HG02981 (cell line): ENCODE results near the gene RPS27L.
A peak's percentile ranks its signal among the peaks of the same experiment; 100 is the strongest.
"Not testable (repeated sequence)": the region's sequence is repeated elsewhere in the genome, so short reads cannot be mapped to it uniquely, and the experiment has no call there.

Source experiments
- ATAC-seq: cut with Tn5 transposase; IDR thresholded peaks from one replicate; pipeline ENCODE4 v1.9.1; 2021; ENCODE audit warnings: mild to moderate bottlenecking, moderate library complexity; ENCODE audit not compliant: unreplicated experiment

Gene RPS27L

GRCh38 chr15:63145426-63145825, 11.9 kb downstream of the RPS27L start:
- ATAC-seq = no peak

- ATAC-seq = no peak
Observed at GRCh38 chr15:63140936-63141335, 16.3 kb downstream of the RPS27L start.

DNA sequence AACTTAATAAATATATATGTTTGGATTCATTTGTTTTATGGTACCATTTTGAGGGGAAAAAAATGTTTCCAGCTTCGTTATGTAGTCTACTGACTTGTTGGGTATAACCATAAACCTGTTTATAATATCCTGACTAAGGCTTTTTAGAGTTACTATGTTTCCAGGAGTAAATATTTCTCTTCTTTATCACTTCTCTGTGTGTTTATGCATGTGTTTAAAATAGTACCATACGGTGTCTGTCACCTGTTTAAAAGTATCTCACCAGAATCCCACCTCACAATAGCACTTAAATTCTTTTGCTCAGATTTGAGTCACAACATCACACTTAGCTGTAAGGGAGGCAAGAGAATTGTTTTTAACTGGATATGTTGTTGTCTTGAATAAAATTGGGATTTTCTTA, 20.5 kb downstream of the RPS27L start:
- ATAC-seq = no peak

- no peak for ATAC-seq
Observed at GRCh38 chr15:63135804-63136203, 21.5 kb downstream of the RPS27L start.

DNA sequence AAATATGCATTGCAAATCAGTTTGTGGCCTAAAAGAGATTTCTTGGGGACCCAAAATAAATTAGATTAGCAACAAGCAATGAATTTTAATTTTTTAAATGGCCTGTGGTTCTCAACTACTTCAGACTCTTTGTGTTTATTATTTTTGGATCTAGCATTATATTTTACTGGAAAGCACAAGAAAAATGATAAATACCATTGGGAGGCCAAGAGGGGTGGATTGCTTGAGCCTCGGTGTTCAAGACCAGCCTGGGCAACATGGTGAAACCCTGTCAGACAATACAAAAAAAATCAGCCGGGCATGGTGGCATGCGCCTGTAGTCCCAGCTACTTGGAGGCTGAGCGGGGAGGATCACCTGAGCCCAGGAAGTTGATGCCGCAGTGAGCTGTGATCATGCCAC, 22.0 kb downstream of the RPS27L start:
- ATAC-seq = no peak

DNA sequence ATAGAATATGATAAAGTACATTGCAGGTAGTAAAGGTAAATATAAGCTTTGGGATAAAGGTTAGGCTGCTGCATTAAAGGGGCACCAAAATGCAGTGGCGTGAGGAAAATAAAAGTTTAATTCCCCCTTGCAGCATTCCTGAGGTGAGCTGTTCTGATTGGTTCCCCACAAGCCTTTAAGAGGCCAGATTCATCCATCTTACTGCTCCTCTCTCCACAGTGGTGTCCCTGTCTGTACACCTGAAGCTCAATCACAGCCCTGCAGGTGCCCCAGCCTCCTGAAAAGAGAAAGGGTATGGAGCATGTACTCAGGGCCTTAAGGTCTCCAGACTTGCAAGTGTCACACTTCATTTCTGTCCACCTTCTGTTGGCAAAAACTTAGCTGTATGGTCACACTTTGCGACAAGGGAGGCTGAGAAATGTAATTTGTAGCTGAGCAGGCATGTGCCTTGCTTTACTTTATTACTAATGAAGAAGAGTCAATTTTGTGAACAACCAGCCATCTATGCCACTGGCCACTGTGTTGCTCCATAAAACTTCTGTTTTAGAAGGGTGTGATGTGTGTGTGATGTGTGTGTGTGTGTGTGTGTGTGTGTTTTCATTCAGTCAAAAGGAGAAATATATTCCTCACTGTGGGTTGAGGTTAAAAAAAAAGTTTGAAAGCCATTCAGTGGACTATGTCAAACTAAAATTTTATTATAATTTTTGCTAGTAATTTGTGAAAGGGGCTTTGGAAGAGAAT, 22.9 kb downstream of the RPS27L start:
- ATAC-seq = no peak

DNA sequence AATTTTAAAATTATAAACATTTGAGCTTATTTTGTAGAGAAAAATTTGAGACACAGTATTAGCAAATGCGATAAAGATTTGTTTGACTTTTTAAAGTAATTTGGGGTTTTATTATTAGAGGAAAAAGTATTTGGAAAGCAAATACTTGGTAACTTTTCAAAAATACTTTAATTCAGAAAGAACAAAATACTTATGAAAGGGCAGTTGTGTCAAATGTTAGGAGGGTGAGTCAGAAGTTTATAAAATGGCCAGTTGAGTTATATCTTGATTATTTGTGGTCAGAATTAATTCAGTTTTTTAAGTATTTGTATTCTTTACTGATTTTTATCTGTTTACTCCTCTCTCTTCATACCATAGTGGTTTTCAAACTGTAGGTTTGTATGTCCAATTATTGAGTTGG, 23.5 kb downstream of the RPS27L start:
- ATAC-seq = no peak

DNA sequence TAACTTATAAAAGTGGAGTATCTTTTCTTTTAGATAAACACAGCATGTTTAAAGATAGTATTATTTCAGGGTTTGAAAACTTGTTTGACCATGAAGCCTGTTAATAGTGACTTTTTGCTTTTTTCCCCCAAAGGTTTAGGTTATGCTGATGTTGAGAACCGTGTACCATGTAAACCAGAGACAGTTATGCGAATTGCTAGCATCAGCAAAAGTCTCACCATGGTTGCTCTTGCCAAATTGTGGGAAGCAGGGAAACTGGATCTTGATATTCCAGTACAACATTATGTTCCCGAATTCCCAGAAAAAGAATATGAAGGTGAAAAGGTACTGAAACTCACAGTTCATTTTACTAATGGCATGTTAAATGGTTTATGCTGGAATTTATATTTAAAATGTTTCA, 30.6 kb downstream of the RPS27L start:
- no peak for ATAC-seq

DNA sequence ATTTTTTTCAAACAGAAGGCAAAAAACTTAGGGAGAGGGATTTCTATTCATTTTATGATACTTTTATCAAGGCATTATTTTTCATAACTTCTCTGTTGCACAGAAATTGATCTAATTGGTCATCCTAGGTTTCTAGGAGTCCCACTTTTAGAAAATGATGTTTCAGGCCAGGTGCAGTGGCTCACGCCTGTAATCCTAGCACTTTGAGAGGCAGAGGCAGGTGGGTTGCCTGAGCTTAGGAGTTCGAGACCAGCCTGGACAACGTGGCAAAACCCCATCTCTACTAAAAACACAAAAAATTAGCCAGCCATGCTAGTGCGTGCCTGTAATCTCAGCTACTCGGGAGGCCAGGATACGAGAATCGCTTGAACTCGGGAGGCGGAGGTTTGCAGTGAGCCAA, 32.8 kb downstream of the RPS27L start:
- ATAC-seq = no peak

DNA sequence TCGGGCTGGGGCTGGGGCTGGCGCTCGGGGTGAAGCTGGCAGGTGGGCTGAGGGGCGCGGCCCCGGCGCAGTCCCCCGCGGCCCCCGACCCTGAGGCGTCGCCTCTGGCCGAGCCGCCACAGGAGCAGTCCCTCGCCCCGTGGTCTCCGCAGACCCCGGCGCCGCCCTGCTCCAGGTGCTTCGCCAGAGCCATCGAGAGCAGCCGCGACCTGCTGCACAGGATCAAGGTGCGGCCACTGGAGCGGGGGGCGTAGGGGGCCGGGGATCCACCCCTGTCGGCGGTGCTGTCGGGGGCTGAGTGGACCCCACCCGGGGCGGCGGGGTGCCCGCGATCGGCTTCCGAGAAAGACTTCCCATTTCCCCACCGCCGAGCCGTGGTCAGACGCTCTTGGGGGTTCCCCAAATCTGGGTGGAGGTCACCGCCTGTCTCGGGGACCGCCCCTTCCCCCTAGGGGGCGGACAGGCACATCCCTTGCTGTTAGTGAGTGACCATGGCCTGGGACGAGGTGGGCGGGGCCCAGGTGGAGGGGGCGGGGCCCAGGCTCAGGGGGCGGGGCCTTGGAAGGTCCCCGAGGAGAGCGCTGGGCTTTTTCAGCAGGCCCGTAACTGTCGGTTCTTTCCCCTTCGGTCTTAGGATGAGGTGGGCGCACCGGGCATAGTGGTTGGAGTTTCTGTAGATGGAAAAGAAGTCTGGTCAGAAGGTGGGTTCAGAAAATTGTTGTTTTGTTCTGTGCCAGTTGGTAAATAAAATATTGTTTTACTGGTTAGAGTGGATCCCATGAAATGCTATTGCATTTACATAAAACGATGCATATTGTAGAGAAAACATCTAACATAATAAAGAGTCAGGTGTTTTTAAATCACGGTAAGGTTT, 35.0 kb downstream of the RPS27L start:
- peak; percentile 84 for ATAC-seq

GRCh38 chr15:63121382-63122001, 35.8 kb downstream of the RPS27L start, which contains the start of gene LACTB:
Gene LACTB, plus strand, starts transcription at chr15:63121861. Its CDS starts 11 bp downstream, at chr15:63121872.
- peak; percentile 76 for ATAC-seq

DNA sequence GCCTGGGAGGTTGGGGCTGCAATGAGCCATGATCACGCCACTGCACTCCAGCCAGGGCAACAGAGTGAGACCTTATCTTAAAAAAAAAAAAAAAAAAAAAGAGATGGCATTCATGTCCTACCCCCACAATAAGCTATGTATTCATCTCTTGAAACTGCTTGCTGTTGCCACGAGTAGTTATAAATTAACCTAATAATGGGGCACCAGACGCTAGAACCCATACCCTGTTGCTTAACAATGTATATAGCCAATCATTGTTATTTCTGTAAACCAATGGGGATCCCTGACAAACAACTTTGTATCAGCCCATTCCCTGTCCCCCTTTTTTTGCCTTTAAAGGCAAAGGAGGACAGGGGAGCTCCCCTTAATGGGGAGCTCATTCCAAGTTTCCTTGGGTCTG, 38.4 kb downstream of the RPS27L start:
- no peak for ATAC-seq

DNA sequence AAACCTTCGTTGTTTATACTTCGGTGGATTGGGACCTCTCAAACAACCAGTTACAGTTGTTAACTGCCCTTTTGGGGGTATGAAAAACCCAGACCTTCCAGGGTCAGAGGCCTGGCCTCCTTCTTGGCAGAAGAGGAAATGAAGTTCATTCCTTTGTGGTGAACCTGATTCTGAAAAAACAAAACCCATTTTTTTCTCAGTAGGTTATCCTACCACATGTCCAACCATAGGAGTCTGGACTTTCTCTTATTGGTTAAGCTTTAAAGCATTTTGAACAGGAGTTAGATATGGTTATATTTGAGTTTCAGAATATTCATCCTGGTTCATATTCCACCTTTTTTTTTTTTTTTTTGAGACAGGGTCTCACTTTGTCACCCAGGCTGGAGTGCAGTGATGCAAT, 42.8 kb downstream of the RPS27L start:
- no peak for ATAC-seq

- no peak for ATAC-seq
Observed at GRCh38 chr15:63112871-63113270, 44.4 kb downstream of the RPS27L start.

DNA sequence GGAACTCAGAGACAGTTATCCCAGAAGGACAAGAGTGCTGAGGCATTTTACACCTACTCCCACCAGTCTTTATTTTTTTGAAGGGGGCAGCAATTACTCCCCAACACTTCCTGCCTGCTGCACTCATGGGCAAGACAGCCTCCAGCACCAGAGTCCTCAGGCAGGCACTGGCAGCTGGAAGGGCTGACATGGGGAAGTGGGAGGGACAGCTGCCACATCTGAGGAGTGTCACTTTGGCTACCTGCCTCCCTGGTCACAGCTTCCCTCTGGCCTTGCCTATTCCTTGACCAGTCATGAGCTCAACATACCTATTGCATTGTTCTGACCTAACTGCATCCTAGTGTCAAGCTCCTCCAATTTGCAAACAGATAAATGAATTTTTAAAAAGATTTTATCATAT, 45.8 kb downstream of the RPS27L start:
- ATAC-seq = no peak

DNA sequence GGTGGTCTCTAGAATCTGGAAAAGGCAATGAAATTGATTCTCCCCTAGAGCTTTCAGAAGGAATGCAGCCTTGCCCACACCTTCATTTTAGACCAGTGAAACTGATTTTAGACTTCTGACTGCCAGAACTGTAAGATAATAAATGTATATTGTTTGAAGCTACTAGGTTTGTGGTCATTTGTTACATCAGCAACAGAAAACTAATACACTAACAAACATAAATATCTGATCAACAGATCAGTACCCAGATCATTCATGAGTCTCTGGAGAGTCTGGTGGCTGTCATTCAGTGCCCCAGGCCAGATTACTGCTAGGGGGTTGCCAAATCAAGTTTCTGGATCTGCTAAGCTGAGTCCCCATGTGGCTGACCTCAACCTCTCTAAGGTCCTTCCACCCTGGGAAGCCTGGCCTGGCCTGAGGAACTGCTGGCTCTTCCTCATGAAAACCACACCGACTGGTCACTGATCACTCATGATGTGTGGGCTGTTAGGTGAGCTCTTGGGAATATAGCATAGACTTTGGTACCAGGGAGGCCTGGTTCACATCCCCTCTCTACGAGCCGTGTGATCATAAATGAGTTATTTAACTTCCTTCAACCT, 46.8 kb downstream of the RPS27L start:
- no peak for ATAC-seq

DNA sequence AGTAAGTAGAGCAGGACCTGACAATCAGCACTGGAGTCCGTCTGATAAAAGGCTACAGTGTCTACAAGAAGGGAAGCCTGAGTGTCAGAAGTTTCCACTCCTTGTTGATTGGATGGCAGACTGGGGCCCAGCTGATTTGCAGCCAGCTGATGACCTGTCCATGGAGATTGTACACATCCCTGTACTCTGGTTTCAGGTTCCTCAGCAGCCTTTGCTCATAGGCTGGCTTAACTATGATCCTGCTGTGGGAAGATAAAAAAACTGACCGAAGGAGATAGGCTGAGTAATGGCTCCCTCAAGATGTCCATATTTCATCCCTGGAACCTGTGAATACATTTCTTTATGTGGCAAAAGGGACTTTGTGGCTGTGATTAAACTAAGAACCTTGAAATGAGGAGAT, 47.4 kb downstream of the RPS27L start:
- no peak for ATAC-seq

DNA sequence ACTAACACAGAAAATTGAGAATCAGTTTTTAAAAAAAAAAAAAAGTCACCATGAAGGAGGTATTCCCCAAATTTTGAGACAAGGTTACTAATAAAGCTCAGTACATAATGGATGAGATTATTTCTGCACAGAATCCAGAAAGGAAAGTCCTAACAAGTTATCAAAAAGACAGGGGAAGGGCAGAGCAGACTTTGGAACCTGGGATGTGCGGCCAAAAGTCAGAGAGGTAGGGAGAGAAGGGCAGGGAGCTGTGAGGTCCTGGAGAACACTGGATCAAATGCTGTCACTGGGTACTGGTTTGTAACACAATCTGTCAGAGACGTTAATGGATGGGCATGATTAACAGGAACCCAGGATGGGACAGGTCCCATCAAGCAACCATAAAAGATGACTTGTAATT, 47.8 kb downstream of the RPS27L start:
- no peak for ATAC-seq

DNA sequence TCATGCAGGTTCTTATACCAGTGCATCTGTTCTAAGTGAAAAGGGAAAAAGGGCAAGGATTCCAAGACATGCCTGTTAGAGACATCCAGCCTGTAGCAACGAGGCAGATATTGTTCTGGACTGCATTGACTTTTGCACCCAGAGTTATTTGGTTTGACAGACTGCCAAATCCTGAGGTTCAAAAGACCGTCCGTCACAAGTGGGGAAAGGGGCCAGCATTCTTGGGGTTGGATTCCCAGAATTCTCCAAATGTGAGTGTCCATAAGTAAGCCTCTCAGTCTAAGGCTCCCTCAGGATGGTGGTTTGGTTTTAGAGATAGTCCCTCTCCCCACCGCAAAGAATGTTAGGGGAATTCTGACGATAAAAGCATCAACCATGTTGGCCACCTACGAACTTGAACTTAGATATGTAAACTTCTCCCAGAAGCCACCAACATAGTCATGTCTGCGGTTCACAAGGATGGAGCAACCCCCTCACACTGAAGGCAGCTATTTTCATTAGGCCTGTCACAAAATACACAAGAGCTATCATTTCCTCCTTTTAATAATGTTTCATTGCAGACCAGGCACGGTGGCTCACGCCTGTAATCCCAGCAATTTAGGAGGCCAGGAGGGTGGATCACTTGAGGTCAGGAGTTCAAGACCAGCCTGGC, 49.3 kb downstream of the RPS27L start:
- no peak for ATAC-seq

DNA sequence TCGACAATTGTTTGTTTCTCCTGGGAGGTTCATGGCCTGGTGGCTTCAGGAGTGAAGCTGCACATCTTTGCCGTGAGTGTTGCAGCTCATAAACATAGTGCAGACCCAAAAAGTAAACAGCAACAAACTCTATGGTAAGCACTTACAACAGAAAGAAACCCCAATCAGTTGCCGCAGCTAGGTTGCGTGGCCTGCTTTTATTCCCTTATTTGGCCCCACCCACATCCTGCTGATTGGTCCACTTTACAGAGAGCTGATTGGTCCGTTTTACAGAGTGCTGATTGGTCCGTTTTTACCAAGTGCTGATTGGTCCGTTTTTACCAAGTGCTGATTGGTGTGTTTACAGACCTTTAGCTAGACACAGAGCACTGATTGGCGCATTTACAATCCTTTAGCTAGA, 51.9 kb downstream of the RPS27L start:
- not testable (repeated sequence) for ATAC-seq

- no peak for ATAC-seq
Observed at GRCh38 chr15:63104727-63105126, 52.5 kb downstream of the RPS27L start.
